Measurements from ENCODE around the gene RAPGEFL1.
A peak's percentile ranks its signal among the peaks of the same experiment; 100 is the strongest.
"Not testable (repeated sequence)": the region's sequence is repeated elsewhere in the genome, so short reads cannot be mapped to it uniquely, and the experiment has no call there.

The RAPGEFL1 gene

GRCh38 chr17:40177275-40177874 is at the start of gene RAPGEFL1:
RAPGEFL1 (plus strand) TSS chr17:40177470; CDS start chr17:40177862, 392 bp downstream.
- peak; percentile 77 for DNase-seq (ENCODE audit: low read depth, low spot score)

- DNase-seq (ENCODE audit: low read depth, low spot score), result no peak
Measured at GRCh38 chr17:40129498-40129897, 47.8 kb upstream of the RAPGEFL1 start.

- DNase-seq (ENCODE audit: low read depth, low spot score), result no peak
Measured at GRCh38 chr17:40130352-40131042, 46.8 kb upstream of the RAPGEFL1 start.

- no peak for DNase-seq (ENCODE audit: low read depth, low spot score)
Measured at GRCh38 chr17:40134184-40134583, 43.1 kb upstream of the RAPGEFL1 start.

GRCh38 chr17:40135817-40136216 is 41.5 kb upstream of the RAPGEFL1 start:
- DNase-seq (ENCODE audit: low read depth, low spot score), result no peak

- no peak for DNase-seq (ENCODE audit: low read depth, low spot score)
Measured at GRCh38 chr17:40139566-40140058, 37.7 kb upstream of the RAPGEFL1 start.

- DNase-seq (ENCODE audit: low read depth, low spot score), result not testable (repeated sequence)
Measured at GRCh38 chr17:40143166-40143565, 34.1 kb upstream of the RAPGEFL1 start.

- no peak for DNase-seq (ENCODE audit: low read depth, low spot score)
Measured at GRCh38 chr17:40145476-40145875, 31.8 kb upstream of the RAPGEFL1 start.

GRCh38 chr17:40148527-40148926 is 28.7 kb upstream of the RAPGEFL1 start:
- DNase-seq (ENCODE audit: low read depth, low spot score), result no peak

- no peak for DNase-seq (ENCODE audit: low read depth, low spot score)
Measured at GRCh38 chr17:40150276-40150675, 27.0 kb upstream of the RAPGEFL1 start.

- DNase-seq (ENCODE audit: low read depth, low spot score), result no peak
Measured at GRCh38 chr17:40151414-40151963, 25.8 kb upstream of the RAPGEFL1 start.

GRCh38 chr17:40153603-40154236 is 23.6 kb upstream of the RAPGEFL1 start:
- no peak for DNase-seq (ENCODE audit: low read depth, low spot score)

GRCh38 chr17:40157973-40158372 is 19.3 kb upstream of the RAPGEFL1 start:
- DNase-seq (ENCODE audit: low read depth, low spot score), result no peak

GRCh38 chr17:40158438-40159013 is 18.7 kb upstream of the RAPGEFL1 start:
- DNase-seq (ENCODE audit: low read depth, low spot score), result no peak

- DNase-seq (ENCODE audit: low read depth, low spot score), result no peak
Measured at GRCh38 chr17:40159456-40159855, 17.8 kb upstream of the RAPGEFL1 start.

GRCh38 chr17:40167685-40168261 is 9.5 kb upstream of the RAPGEFL1 start:
- DNase-seq (ENCODE audit: low read depth, low spot score), result no peak

GRCh38 chr17:40168262-40168832 is 8.9 kb upstream of the RAPGEFL1 start:
- no peak for DNase-seq (ENCODE audit: low read depth, low spot score)

GRCh38 chr17:40170325-40170724 is 6.9 kb upstream of the RAPGEFL1 start:
- no peak for DNase-seq (ENCODE audit: low read depth, low spot score)

- DNase-seq (ENCODE audit: low read depth, low spot score), result no peak
Measured at GRCh38 chr17:40171750-40172149, 5.5 kb upstream of the RAPGEFL1 start.

- no peak for DNase-seq (ENCODE audit: low read depth, low spot score)
Measured at GRCh38 chr17:40173091-40173777, 4.0 kb upstream of the RAPGEFL1 start.

- DNase-seq (ENCODE audit: low read depth, low spot score), result no peak
Measured at GRCh38 chr17:40173778-40174135, 3.5 kb upstream of the RAPGEFL1 start.

Measured in activated naive CD8-positive, alpha-beta T cell treated with anti-CD3 and anti-CD28 coated beads, Interleukin-2, amount 50 U/mL, for 16 hours (primary cell).